HUES48 (cell line): Measurements from ENCODE around the gene SHPK.

Experiments used
- H3K27ac ChIP-seq: one replicate; pipeline ENCODE4 v1.7.0; 2013; ENCODE audit warnings: low read depth, low read length, inconsistent platforms
- H3K27me3 ChIP-seq: 2 replicates; pipeline ENCODE4 v1.6.1; 2013; ENCODE audit warnings: mild to moderate bottlenecking, low read length; ENCODE audit not compliant: control insufficient read depth, insufficient read depth
- H3K36me3 ChIP-seq: 2 replicates; pipeline ENCODE4 v1.6.1; 2013; ENCODE audit warnings: low read length; ENCODE audit not compliant: control insufficient read depth, insufficient read depth
- H3K4me1 ChIP-seq: 2 replicates; pipeline ENCODE4 v1.6.1; 2013; ENCODE audit warnings: mild to moderate bottlenecking, low read length; ENCODE audit not compliant: control insufficient read depth, insufficient read depth
- H3K4me3 ChIP-seq: 2 replicates; pipeline ENCODE4 v1.5.1; 2013; ENCODE audit warnings: mild to moderate bottlenecking, low read depth, low read length
- H3K9ac ChIP-seq: 2 replicates; pipeline ENCODE4 v1.6.1; 2013; ENCODE audit warnings: mild to moderate bottlenecking, low read depth, low read length, moderate library complexity
- H3K9me3 ChIP-seq: 2 replicates; pipeline ENCODE4 v1.6.1; 2013; ENCODE audit warnings: low read length; ENCODE audit not compliant: control insufficient read depth, insufficient read depth

SHPK gene

DNA sequence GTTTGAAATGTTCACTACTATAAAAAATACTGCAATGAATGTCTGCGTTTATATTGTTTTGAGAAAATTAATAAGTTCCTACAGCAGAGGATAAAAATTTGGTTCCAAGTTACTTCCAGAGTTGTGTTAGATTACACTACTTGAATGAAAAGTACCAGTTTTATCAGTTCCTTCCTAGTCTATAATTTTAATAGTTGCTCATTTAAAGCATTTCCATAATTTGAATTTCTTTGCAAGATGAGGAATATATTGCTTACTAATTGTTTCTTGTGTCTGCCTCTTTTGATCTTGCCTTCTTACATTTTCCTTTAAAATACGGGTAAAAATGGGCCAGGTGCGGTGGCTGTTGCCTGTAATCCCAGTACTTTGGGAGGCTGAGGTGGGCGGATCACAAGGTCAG lies 36.5 kb upstream of the SHPK start:
- Histone ChIP-seq H3K27ac (no peak overlapping the region), H3K27me3 (no peaks in the 10 kb centered on the region), H3K9me3 (no peaks in the 10 kb centered on the region), H3K9ac (no peak overlapping the region), H3K4me3 (no peak overlapping the region), H3K4me1 (peaks cover 4% of the 10 kb centered on the region), H3K36me3 (peaks cover 8% of the 10 kb centered on the region; the same call in 1 of the 2 replicates)

- Histone ChIP-seq H3K27me3 (no peaks in the 10 kb centered on the region), H3K4me3 (peak overlapping the region; percentile 87), H3K27ac (no peak overlapping the region), H3K9ac (peak overlapping the region; percentile 88), H3K9me3 (no peaks in the 10 kb centered on the region), H3K4me1 (peaks cover 8% of the 10 kb centered on the region; the same call in 1 of the 2 replicates), H3K36me3 (peaks cover 8% of the 10 kb centered on the region; the same call in 1 of the 2 replicates)
These were observed 33.5 kb upstream of the SHPK start for GRCh38 chr17:3669548-3669947.

GRCh38 chr17:3669085-3669347 lies 33.0 kb upstream of the SHPK start:
- Histone ChIP-seq H3K9ac (peak overlapping the region; percentile 88), H3K4me1 (peaks cover 8% of the 10 kb centered on the region; the same call in 1 of the 2 replicates), H3K4me3 (peak overlapping the region; percentile 87), H3K9me3 (no peaks in the 10 kb centered on the region), H3K27ac (peak overlapping the region; percentile 92), H3K27me3 (no peaks in the 10 kb centered on the region), H3K36me3 (peaks cover 12% of the 10 kb centered on the region; the same call in 1 of the 2 replicates)

GRCh38 chr17:3668279-3669084 lies 32.4 kb upstream of the SHPK start, which contains the start of the genes EMC6 and TAX1BP3:
Gene EMC6 (plus strand): TSS chr17:3668812. CDS start chr17:3669147, 335 bp downstream.
Gene TAX1BP3 (minus strand): TSS chr17:3668578. CDS start chr17:3668526, 52 bp downstream.
- Histone ChIP-seq H3K9ac (peak within 1 kb of the TSS; percentile 91), H3K4me1 (peaks cover 8% of the 10 kb centered on the region; the same call in 1 of the 2 replicates), H3K9me3 (no peaks in the 10 kb centered on the region), H3K27me3 (no peaks in the 10 kb centered on the region), H3K4me3 (peak within 1 kb of the TSS; percentile 87), H3K36me3 (peaks cover 18% of the 10 kb centered on the region; the same call in 1 of the 2 replicates), H3K27ac (peak within 1 kb of the TSS; percentile 99)

DNA sequence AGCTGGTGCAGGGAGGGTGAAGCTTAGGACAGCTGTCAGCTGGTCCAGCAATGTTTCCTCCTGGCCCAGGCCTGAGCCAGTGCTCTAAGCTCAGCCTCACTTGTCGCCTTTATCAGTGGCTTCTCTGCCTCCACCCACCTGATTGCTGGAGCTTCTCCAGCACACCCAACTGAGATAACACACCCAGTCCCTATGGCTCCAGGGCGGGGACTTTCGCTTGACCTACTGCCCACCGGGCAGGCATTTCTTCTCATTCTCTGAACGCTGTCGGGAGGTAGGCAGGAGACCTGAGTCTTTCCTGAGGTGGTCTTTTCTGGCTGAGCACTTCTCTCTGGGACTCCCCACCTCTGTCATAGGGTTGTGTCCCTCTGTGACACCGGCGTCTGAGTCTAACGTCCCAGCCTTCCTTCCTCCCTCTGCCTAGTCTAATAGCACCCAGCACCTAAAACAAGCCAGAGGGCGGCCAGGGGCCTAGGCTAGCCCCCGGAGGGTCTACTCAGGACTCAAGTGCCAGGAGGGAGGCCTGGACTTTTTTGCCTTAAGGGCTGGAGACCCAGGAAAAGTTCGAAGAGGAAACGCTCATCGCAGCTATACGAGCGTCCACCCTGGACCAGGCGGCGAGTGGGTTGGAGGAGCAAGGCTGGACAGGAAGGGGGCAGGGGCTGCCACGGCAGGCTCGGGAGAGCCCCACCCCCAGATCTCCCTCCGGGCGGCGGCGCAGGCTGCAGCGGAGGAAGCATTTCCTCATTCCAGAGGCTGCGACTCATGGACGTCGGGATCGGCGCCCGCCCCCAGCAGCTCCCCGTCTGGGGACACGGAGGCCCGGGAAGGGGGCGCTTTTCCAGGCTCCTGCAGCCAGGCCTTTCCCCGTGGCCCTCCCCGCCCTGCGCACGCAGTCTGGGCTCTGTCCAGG lies 31.6 kb upstream of the SHPK start:
- peaks cover 25% of the 10 kb centered on the region; the same call in 1 of the 2 replicates for H3K36me3 ChIP-seq
- H3K9me3 ChIP-seq, result no peaks in the 10 kb centered on the region
- H3K4me3 ChIP-seq, result peak overlapping the region; percentile 87
- peak overlapping the region; percentile 99 for H3K27ac ChIP-seq
- H3K4me1 ChIP-seq, result peaks cover 8% of the 10 kb centered on the region; the same call in 1 of the 2 replicates
- peak overlapping the region; percentile 91 for H3K9ac ChIP-seq
- no peaks in the 10 kb centered on the region for H3K27me3 ChIP-seq

GRCh38 chr17:3666516-3666915 lies 30.5 kb upstream of the SHPK start:
- Histone ChIP-seq H3K9me3 (no peaks in the 10 kb centered on the region), H3K27ac (no peak overlapping the region), H3K36me3 (peaks cover 24% of the 10 kb centered on the region; the same call in 1 of the 2 replicates), H3K27me3 (no peaks in the 10 kb centered on the region), H3K4me3 (no peak overlapping the region), H3K9ac (no peak overlapping the region), H3K4me1 (peaks cover 8% of the 10 kb centered on the region; the same call in 1 of the 2 replicates)

DNA sequence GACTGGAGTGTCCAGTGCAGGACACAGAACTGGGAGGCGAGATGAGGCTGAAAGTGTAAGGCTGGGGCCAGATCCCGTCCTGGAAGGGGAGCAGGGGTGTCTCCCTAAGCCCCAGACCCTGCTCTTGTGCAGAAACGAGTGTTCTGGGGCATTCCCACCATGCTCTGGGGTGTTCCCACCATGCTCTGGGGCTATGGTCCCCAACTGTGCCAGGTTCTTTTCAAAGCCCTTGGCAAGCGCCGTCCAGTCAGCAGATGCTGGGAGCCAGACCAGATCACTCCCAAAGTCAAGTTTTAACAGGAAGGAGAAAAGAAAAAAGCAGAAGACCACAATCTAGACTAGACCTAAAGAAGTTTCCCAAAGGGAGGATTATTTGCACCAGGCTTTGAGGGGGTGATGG lies 29.8 kb upstream of the SHPK start:
- no peak overlapping the region for H3K27ac ChIP-seq
- H3K9ac ChIP-seq, result no peak overlapping the region
- no peak overlapping the region for H3K4me3 ChIP-seq
- peaks cover 8% of the 10 kb centered on the region; the same call in 1 of the 2 replicates for H3K4me1 ChIP-seq
- H3K9me3 ChIP-seq, result no peaks in the 10 kb centered on the region
- no peaks in the 10 kb centered on the region for H3K27me3 ChIP-seq
- peaks cover 23% of the 10 kb centered on the region; the same call in 1 of the 2 replicates for H3K36me3 ChIP-seq

DNA sequence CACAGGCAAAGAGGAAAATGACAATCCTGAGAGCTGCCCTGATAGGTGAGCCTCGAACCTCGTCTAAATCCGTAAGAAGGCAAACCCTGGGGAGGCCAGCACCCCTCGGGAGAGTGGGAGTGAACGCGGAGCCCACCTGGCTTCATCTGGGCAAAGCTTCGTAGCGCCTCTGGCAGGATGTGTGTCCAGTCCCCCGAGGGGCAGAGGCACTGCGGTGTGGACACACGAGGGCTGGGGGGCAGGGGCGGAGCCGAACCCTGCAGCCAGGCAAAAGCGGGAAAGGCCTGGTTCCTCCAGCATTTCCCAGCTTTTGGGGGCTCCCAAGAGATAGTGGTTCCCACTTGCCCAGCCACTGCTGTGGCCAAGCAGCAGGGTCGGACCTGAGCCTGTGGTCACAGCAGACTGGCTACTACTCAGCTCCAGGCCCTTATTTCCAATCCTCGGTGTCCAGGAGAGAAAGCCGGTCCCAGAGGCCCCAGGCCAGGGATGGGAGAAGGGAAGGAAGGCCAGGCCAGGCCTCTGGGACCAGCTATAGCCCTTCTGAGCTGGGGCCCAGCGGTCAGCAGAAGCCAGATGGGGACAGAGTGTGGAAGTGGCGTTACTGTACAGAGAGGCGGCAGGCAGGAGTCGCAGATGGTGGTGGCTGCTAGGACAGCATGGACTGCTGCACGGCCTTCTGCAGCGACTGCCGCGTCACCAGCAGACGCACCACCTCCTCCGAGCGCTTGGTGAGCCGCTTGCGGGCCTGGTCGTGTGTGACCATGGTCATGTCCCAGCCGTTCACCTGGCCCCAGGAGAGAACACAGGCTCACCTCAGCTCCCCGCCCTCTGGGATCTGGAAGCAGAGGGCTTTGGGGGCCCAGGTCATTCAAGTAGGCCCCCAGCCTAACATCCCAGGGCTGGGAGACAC lies 27.3 kb upstream of the SHPK start:
- Histone ChIP-seq H3K9ac (no peak overlapping the region), H3K4me3 (no peak overlapping the region), H3K27ac (no peak overlapping the region), H3K4me1 (0 out of 2 replicates have a peak, but pooled peaks cover 10% of the 10 kb centered on the region), H3K27me3 (no peaks in the 10 kb centered on the region), H3K36me3 (peaks cover 24% of the 10 kb centered on the region), H3K9me3 (no peaks in the 10 kb centered on the region)

GRCh38 chr17:3660311-3660891 lies 24.4 kb upstream of the SHPK start:
- no peak overlapping the region for H3K9ac ChIP-seq
- H3K36me3 ChIP-seq, result peaks cover 28% of the 10 kb centered on the region
- no peak overlapping the region for H3K4me3 ChIP-seq
- no peaks in the 10 kb centered on the region for H3K27me3 ChIP-seq
- no peak overlapping the region for H3K27ac ChIP-seq
- H3K9me3 ChIP-seq, result no peaks in the 10 kb centered on the region
- 0 out of 2 replicates have a peak, but pooled peaks cover 5% of the 10 kb centered on the region for H3K4me1 ChIP-seq
